Measurements from ENCODE around the gene PORCN.
"Not testable (repeated sequence)": the region's sequence is repeated elsewhere in the genome, so short reads cannot be mapped to it uniquely, and the experiment has no call there.

The PORCN gene

DNA sequence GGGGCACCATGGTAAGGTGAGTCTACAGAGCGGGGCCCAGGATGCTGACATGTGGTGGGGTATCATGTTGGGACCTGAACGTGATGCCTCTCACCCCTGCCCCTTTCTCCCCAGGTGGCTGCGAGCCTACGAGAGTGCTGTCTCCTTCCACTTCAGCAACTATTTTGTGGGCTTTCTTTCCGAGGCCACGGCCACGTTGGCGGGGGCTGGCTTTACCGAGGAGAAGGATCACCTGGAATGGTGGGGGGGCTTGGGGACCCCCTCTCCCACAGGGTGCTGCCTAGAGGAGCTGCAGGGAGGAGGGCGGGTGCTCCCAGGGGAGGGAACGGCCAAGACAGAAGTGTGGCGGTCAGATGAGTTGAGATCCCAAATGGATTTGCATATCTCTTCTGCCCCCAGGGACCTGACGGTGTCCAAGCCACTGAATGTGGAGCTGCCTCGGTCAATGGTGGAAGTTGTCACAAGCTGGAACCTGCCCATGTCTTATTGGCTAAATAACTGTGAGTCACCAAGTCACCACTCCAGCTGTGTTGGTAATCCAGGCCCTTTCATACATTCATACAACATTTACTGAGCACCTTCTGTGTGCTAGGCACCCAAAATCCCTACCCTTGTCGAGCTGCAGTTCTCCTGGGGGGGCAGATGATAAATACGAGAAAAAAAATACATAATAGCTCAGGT is 5.5 kb downstream of the PORCN start:
- no peak for DNase-seq

DNA sequence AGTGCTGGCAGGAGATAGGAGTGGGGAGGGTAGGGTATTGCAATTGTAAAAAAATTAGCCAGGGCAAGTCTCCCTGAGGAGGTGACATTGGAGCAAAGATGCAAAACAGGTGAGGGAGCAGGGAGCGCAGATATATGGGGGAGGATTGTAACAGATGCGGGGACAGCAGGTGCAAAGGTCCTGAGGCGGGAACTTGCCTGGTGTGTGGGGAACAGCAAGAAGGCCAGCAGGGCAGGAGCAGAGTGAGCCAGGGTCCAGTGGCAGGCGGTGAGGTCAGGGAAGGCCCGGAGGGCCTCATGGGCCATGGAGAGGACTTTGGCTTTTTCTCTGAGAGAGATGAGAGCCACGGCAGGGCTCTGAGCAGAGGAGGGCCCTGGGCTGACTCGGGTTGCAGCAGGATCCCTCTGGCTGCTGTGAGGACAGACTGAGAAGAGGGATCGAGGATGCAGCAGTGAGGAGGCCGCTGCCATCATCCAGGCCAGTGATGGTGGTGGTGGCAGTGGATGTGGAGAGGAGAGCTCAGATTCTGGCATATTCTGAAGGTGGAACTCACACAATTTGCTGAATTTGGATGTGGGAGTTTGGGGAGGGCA is 6.2 kb downstream of the PORCN start:
- no peak for DNase-seq

- DNase-seq, result no peak
These were observed 7.0 kb downstream of the PORCN start for GRCh38 chrX:48515842-48516241.

DNA sequence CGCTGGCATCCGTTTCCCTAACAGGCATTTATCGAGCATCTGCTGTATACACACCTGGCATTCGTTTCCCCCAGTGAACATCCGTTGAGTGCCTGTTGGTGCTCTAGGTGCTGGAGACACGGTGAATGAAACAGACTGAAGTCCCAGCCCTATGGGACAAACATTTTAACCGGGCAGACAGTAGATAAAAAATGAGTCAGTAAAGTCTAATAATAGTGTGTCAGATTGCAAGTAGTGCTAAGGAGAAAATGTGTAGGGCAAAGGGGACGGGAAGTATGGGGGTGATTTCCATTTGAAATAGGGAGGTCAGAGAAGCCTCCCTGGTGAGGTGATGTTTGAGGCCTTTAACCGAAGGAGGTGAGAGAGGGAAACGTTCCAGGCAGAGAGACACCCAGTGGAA is 7.5 kb downstream of the PORCN start:
- no peak for DNase-seq

DNA sequence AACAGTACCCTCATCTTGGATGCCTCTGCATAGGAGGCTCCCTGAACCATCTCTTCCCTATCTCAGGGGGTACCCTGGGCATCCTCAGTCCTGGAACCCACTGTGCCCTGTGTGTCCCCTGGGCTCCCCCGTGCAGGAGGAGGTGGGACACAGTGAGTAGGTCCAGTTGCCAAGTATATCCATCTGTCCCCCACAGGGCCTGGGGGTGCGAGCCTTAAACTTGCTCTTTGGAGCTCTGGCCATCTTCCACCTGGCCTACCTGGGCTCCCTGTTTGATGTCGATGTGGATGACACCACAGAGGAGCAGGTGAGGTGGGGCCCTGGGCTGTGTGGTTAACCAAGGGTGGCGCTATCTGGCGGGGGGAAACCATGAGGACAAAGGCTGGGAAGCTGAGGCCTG is 8.2 kb downstream of the PORCN start:
- DNase-seq, result no peak

DNA sequence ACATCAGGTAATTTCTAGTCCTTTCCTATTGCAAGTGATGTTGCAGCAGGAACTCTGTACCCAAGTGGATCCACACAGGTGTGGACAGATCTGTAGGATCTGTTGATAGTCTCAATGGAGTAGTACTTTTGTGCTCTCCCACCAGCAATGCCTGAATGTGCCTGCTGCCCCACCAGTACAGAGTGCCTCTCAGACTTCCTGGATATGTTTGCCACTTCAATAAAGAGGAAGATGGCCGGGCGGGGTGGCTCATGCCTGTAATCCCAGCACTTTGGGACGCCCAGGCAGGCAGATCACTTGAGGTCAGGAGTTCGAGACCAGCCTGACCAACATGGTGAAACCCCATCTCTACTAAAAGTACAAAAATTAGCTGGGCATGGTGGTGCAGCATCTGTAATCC is 10.7 kb downstream of the PORCN start:
- peak; percentile 30 for DNase-seq

GRCh38 chrX:48520455-48520854 is 11.7 kb downstream of the PORCN start:
- no peak for DNase-seq

DNA sequence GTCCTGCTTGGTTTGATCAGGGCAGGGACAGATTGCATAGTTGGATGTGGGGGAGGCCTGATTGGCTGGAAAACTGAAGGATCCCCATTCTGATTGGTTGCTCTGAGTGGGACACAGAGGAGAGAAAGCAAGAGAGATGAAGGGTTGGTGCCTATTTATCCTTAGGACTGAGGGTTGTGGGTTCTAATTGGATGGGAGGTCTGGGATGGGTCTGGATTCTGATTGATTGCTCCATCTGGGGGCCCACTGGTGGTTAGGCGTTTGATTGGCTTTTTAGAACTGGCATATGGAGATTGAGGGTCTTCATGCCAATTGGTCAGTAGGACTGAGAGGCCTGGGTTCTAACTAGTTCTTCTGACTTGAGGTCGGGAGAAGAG is 12.2 kb downstream of the PORCN start:
- DNase-seq, result no peak

DNA sequence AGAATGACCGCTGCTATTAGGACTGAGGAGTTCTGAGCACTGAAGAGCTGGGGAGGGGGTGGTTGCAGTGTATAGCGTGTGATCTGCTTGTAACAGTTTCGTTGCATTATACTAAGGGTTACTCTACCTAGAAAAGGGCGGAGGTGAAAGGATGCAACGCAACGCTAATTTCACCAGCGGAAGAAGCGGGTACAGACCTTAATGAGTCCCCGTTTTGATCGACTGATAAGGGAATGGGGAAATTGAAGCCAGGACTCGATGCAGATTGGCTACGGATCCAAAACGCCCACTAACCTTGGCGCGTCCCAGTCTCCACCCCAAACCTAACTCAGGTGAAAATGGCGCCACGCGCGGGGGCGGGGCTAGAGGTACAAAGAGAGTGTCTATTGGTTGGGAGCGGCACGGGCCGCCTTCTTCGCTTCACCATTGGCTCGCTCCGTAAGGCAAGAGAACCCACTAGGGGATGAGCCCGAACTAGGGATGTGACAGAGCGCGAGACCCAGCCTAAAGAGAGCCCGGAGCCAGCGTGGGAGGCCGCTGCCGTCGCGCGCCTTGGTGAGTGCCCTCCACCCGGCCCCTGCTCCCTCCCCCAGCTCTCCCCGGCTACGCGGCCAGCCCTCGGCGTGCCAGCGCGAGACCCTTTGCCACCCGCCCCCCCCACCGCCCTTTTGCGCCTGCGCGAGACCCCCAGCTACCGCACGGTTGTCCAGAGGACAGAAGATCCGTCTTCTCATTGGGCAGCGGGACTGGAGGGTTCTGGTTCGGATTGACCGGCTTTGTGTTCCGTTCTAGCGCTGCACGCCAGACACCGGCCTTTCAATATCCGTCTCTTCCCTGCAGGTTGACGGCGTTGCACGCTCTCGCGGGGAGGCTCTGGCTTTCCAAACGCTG is 12.8 kb downstream of the PORCN start, which contains the start of gene EBP:
TSS of gene EBP (plus strand) at position 456 of the 891 bp plus-strand sequence. CDS start 1,964 bp downstream, outside the sequence.
- peak; percentile 86 for DNase-seq

DNA sequence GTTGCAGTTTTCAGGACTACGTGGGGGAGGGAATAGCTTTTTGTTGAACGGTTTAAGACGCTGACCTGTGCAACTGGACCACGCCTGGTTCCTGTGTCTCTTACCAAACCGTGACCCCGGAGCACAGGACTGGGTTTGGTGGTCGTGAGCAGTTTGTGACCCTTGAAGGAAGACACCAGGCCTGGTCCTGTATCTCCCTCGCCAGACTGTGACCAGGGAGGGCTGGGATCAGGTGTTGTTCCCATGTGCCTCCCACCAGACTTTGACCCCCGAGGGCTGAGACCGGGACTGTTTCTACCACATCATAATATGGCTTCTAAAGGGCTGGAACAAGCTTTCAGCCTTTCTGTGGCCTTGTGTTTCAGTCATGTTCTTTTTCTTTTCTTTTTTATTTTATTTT is 13.5 kb downstream of the PORCN start:
- no peak for DNase-seq

DNA sequence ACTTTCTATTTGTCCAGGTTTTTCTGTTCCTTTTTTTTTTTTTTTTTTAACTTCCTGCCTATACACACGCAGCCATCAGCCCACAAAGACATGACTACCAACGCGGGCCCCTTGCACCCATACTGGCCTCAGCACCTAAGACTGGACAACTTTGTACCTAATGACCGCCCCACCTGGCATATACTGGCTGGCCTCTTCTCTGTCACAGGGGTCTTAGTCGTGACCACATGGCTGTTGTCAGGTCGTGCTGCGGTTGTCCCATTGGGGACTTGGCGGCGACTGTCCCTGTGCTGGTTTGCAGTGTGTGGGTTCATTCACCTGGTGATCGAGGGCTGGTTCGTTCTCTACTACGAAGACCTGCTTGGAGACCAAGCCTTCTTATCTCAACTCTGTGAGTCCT is 14.9 kb downstream of the PORCN start:
- DNase-seq, result no peak

GRCh38 chrX:48525853-48526252 is 17.1 kb downstream of the PORCN start:
- not testable (repeated sequence) for DNase-seq

DNA sequence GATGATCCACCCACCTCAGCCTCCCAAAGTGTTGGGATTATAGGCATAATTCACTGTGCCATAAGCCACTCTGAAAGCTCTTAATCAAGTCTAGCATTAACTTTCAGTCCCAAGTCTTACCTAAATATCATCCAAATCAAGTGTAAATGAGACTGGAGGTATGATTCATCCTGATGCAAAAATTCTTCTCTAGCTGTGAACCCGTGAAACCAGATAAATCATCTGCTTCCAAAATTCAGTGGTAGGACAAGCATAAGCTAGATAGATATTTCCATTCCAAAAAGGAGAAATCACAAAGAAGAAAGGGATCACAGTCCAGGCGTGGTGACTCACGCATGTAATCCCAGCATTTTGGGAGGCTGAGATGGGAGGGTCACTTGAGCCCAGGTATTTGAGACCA is 21.9 kb downstream of the PORCN start:
- no peak for DNase-seq

DNA sequence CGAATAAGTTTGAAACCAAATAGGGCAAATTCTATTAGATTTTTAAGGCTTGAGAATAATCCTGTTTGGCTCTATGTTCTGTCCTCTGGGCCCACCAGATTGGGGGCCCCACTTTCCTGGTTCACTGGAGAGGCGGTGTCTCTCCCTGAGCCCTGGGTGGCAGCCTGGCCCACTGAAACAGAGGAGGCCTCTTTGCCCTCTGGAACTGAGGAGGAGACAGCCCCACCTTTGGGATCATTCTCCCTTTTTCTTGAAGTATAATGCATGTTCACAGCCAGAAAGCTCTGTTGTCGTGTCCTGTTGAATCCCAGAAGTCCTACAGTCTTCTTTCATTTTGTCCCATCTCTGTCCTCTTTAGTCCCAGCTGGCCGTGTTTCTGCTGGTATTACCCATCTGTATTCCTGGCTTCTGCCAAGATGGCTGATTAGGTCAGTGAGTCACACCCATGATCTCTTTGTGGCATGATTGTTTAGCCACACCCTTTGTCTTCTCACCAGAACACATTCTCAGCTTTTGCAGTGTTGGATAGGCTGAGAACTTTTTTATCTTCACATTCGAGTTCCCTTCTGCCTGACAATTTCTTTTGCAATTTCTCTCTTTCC is 22.7 kb downstream of the PORCN start:
- DNase-seq, result peak; percentile 50

DNA sequence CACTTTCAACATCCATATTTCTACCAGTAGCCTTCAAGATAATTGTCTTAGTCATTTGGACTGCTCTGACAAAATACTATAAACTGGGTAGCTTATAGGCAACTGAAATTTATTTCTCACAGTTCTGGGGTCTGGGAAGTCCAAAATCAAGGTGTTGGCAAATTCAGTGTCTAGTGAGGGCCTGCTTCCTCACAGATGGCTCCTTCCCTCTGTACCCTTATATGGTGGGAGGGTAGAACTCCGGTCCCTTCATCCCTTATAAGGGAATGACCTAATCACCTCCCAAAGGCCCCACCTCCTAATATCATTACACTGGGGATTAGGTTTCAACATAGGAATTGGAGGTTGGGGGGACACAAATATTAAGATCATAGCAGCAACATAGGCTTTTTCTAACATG is 23.4 kb downstream of the PORCN start:
- DNase-seq, result no peak

DNA sequence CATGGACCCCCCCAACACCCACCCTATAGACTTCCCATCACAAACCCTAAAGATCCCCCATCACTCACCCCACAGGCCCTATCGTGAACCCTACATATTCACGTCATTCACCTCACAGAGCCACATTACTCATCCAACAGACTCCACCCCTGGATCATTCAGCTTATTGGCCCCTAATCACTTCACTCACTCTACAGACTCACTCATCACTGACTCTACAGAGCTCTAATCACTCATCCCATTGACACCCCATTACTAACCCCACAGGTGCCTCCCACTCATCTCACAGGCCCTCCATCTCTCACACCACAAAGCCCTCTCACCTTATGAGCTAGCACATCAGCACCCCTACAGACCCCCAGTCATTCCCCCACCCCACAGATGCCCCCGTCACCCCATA is 24.4 kb downstream of the PORCN start:
- no peak for DNase-seq

DNA sequence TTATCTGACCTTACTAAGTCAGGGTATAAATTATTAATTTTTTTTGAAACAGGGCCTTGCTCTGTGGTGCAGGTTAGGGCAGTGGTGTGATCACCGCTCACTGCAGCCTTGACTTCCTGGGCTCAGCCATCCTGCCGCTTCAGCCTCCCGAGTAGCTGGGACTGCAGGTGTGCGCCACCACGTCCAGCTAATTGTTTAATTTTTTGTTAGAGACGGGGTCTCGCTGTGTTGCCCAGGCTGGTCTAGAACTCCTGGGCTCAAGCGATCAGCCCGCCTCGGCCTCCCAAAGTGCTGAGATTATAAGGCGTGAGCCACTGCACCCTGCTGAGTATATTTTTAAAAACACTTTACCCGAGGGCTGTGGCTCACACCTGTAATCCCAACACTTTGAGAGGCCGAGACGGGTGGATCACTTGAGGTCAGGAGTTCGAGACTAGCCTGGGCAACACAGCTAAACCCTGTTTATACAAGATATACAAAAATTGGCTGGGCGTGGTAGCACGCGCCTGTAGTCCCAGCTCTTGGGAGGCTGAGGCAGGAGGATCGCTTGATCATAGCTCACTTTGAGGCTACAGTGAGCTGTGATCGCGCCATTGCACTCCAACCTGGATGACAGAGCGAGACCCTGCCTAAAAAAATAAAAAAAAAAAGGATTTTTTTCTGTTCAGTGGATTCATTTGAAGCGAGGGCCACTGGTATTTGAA is 30.0 kb downstream of the PORCN start:
- no peak for DNase-seq

GRCh38 chrX:48539345-48540027 is 30.7 kb downstream of the PORCN start, which contains the start of gene TBC1D25:
Gene TBC1D25 (plus strand): TSS chrX:48539714. CDS start chrX:48539798, 84 bp downstream.
- peak; percentile 97 for DNase-seq

GRCh38 chrX:48540028-48540375 is 31.2 kb downstream of the PORCN start:
- peak; percentile 29 for DNase-seq

DNA sequence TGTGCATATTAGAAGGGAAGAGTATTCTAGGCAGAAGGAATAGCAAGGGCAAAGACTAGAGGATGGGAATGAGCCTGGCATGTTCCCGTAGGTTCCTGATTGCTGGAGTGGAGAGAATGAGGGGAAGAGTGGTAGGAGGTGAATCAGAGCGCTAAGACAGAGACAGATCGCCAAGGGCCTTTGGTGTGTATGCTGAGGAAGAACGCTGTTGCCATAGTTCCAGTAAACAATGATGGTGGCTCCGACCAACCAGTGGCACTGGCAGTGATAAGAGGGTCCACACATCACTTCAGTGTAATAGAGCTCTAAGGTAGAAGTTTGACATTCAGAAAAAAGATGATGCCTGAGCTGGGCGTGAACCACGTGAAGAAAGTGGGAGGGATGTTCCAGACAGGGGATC is 31.7 kb downstream of the PORCN start:
- no peak for DNase-seq

DNA sequence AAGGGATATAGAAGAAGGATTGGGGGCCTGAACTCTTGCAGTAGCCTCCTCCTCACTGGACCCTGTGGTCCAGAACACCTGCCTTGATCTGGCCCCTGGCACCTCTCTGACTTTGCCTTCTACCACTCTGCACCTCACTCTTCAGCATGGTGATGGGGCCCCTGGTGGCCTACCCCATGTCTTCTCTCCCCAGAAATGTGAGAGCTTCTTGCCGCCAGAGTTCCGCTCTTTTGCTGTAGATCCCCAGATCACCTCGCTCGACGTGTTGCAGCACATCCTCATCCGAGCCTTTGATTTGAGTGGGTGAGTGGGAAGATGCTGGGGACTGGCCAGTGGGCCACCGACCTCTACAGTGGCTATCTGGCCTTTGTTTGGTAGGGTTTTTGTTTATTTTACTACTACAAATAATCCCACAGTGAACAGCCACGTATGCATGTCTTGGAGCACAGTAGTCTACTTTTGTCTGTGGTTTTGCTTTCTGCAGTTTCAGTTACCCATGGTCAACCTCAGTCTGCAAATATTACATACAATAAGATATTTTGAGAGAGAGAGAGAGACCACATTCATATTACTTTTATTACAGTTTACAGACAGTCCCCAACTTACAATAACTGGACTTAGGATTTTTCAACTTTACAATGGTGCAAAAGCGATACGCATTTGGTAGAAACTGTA is 32.5 kb downstream of the PORCN start:
- peak; percentile 38 for DNase-seq

- no peak for DNase-seq
These were observed 40.1 kb downstream of the PORCN start for GRCh38 chrX:48548871-48549270.
